Activated CD4-positive, alpha-beta memory T cell treated with anti-CD3 and anti-CD28 coated beads for 36 hours (primary cell): Measurements from ENCODE around the gene KRT74. TPM values are rescaled to one million over a fixed set of nuclear protein-coding genes. Genes with fewer than 3 reads are reported as not detected.

Source experiments
- CTCF ChIA-PET: fragments of 350-600 bp; sonication (Branson Sonifier 250); formaldehyde crosslinking; loops from one replicate; lab custom pipeline; 2021; ENCODE audit warnings: antibody characterized with exemption, inconsistent platforms; lab: Charles Lee
- POLR2A ChIA-PET: fragments of 350-600 bp; sonication (Branson Sonifier 250); formaldehyde crosslinking; loops from one replicate; lab custom pipeline; 2021; ENCODE audit warnings: antibody characterized with exemption; lab: Charles Lee
- DNase-seq: peaks from one replicate; pipeline ENCODE4 v3.0.0-alpha.2; 2020
- H3K27ac Mint-ChIP-seq: one replicate; pipeline ENCODE4 v1.8.0; 2021; ENCODE audit warnings: mixed read lengths
- H3K27me3 Mint-ChIP-seq: one replicate; pipeline ENCODE4 v1.8.0; 2021; ENCODE audit warnings: mixed read lengths
- H3K36me3 Mint-ChIP-seq: one replicate; pipeline ENCODE4 v1.8.0; 2021; ENCODE audit warnings: mixed read lengths
- H3K4me1 Mint-ChIP-seq: one replicate; pipeline ENCODE4 v1.8.0; 2021; ENCODE audit warnings: low read depth, mixed read lengths
- H3K4me3 Mint-ChIP-seq: one replicate; pipeline ENCODE4 v1.8.0; 2021; ENCODE audit warnings: mild to moderate bottlenecking, mixed read lengths
- H3K9me3 Mint-ChIP-seq: one replicate; pipeline ENCODE4 v1.8.0; 2021; ENCODE audit warnings: mixed read lengths
- intact Hi-C: fragments of 100-400 bp; cut with micrococcal nuclease; formaldehyde crosslinking; loops from one replicate; pipeline ENCODE4 v1.15.1; 2023
- total RNA-seq, 2 experiments: library from RNA; stranded (reverse); gene quantifications; one replicate each; pipeline ENCODE4 v1.2.3, GENCODE V29; 2021

KRT74 gene
- total RNA-seq, 2 experiments from 2014 or later = not detected

GRCh38 chr12:52581481-52581880, 7.8 kb upstream of the KRT74 start:
- peaks cover 18% of the 10 kb centered on the region for H3K4me1 Mint-ChIP-seq
- H3K9me3 Mint-ChIP-seq = no peaks in the 10 kb centered on the region
- no peaks in the 10 kb centered on the region for H3K27me3 Mint-ChIP-seq
- intact Hi-C loops = loop anchor here (5.0 to 10.0 kb wide), 2 partner anchors 63 to 401 kb away; no protein-coding TSS in a partner anchor
- ChIA-PET CTCF (interaction anchor here (1.0 to 9.3 kb wide), 4 partner anchors 137 to 300 kb away, joined by 3 to 141 read pairs (median 65); no protein-coding TSS in a partner anchor), POLR2A (no interaction called here)
- H3K27ac Mint-ChIP-seq = no peak overlapping the region
- no peaks in the 10 kb centered on the region for H3K36me3 Mint-ChIP-seq
- no peak for DNase-seq
- no peak overlapping the region for H3K4me3 Mint-ChIP-seq

DNA sequence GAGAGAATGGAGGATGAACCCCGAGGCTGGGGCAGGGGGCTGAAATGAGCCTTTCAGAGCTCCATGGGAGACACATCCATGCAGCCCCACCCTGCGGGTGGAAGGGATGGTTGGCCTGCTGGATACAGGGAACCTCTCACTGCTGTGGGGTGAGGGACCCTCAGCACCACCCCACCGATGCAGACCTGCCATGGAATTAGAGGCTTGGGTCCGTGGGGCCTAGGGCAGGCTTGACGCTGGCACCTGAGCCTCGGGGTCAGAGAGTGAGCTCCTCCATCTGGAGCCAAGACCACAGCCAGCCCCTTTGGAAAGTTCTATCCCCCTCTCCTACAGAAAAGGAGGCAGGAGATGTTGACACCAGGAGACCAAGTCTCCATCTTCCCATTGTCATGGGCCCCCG, 7.4 kb upstream of the KRT74 start:
- H3K27me3 Mint-ChIP-seq = no peaks in the 10 kb centered on the region
- no peak for DNase-seq
- H3K27ac Mint-ChIP-seq = no peak overlapping the region
- H3K4me3 Mint-ChIP-seq = no peak overlapping the region
- ChIA-PET POLR2A (no interaction called here), CTCF (interaction anchor here (7.2 to 9.3 kb wide), 2 partner anchors 288 to 300 kb away, joined by 127 to 141 read pairs; no protein-coding TSS in a partner anchor)
- intact Hi-C loops = loop anchor here (5.0 to 10.0 kb wide), 2 partner anchors 64 to 401 kb away; no protein-coding TSS in a partner anchor
- no peaks in the 10 kb centered on the region for H3K9me3 Mint-ChIP-seq
- no peaks in the 10 kb centered on the region for H3K36me3 Mint-ChIP-seq
- peaks cover 14% of the 10 kb centered on the region for H3K4me1 Mint-ChIP-seq

DNA sequence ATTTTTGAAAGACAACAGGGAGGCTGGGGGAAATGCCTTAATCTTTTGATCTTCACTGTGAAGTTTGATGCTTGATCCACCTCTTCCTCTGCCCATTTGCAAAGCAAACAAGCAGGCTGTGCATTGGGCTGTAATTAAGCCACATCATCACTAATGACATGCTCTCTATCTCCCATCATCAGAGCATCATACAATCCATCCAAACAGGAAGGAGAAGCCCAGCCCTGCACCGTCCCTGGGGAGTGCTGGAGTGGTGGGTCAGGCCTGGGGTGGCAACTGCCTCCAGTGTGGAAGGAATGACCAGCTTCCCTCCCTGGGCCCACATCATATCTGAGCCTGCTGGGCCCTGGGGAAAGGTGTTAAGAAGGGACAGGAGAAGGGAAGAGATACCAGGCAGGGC, 6.9 kb upstream of the KRT74 start:
- no peak for DNase-seq
- Mint-ChIP-seq H3K4me1 (peaks cover 11% of the 10 kb centered on the region), H3K4me3 (no peak overlapping the region), H3K36me3 (no peaks in the 10 kb centered on the region), H3K9me3 (no peaks in the 10 kb centered on the region), H3K27ac (no peak overlapping the region), H3K27me3 (no peaks in the 10 kb centered on the region)
- ChIA-PET POLR2A (no interaction called here), CTCF (interaction anchor here (7.2 to 9.3 kb wide), 2 partner anchors 288 to 301 kb away, joined by 127 to 141 read pairs; no protein-coding TSS in a partner anchor)
- intact Hi-C loops = loop anchor here (5.0 to 10.0 kb wide), 2 partner anchors 64 to 402 kb away; no protein-coding TSS in a partner anchor

DNA sequence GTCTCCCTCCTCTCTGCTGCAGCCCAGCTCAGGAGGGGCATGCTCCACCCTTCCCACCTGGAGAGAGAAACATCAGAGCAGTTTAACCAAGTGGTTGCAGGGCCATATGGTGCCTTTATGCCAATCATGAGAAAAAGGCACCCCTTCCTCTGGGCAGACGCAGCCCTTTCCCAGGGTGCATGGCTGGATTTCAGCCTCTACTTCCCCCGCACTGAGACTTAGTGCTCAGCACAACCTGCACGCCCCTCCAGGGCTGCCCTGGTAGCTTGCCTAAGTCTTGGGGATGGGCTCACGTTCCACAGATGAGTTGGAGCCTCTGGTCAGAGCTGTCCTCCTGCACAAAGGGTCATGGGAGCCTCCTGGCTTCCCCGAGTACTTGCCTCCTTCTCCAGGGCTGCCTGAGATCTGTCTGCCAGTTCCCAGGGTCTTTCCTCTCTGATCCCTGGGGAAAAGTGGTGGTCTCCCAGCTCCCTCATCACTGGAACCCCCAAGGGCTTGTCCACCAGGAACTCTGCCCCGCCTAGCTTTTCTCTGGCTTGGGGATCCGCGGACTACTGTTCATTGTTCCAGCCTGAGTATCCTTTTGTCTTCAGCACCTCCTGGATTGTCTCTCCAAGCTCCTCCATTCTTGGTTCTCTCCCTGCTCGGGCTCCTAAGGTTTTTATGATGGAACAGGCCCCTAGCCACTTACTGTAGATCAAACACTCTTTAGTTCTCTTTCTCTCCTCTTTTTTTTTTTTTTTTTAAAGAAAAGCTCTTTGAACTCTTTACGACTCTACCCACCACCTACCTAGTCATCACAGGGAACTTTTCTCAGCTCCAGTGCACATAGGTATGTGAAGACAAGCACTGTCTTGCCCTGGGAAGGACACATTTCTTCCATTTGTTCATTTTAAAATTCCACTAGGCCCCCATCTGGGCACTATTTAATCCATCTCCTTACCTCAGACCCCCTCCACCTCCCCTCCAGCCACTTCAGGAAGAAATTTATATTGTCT, 6.1 kb upstream of the KRT74 start:
- H3K4me1 Mint-ChIP-seq = peaks cover 5% of the 10 kb centered on the region
- no peak for DNase-seq
- no peaks in the 10 kb centered on the region for H3K9me3 Mint-ChIP-seq
- ChIA-PET CTCF (interaction anchor here (0.7 to 9.3 kb wide), 4 partner anchors 101 to 305 kb away, joined by 3 to 127 read pairs (median 6); no protein-coding TSS in a partner anchor), POLR2A (no interaction called here)
- H3K36me3 Mint-ChIP-seq = no peaks in the 10 kb centered on the region
- intact Hi-C loops = loop anchor here (5.0 to 10.0 kb wide), 2 partner anchors 65 to 403 kb away; no protein-coding TSS in a partner anchor
- H3K27me3 Mint-ChIP-seq = no peaks in the 10 kb centered on the region
- no peak overlapping the region for H3K27ac Mint-ChIP-seq
- H3K4me3 Mint-ChIP-seq = no peak overlapping the region

DNA sequence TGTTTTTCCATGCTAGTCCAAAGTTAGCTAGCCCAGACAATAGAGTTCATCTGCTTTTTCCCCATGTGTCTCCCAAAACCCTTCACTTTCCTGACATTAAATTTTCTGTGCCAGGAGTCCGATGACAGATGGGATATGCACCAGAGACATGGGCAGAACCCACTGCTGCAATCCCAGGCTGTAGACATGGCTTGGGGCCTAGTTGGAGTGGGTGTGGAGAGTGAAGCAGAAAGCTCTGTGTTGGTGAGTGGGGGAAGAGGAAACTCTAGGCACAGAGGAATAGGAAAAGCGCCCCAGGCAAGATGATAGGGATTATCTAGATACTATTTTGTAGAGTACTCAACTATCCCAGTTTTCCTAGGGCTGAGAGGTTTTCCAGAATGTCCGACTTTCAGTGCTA, 4.8 kb upstream of the KRT74 start:
- DNase-seq = no peak
- Mint-ChIP-seq H3K36me3 (no peaks in the 10 kb centered on the region), H3K27ac (no peak overlapping the region), H3K9me3 (no peaks in the 10 kb centered on the region), H3K4me1 (peaks cover 5% of the 10 kb centered on the region), H3K27me3 (no peaks in the 10 kb centered on the region), H3K4me3 (no peak overlapping the region)
- intact Hi-C loops = no loop called here
- ChIA-PET CTCF (interaction anchor here (0.9 to 1.1 kb wide), 3 partner anchors 102 to 408 kb away, joined by 3 to 5 read pairs (median 4); no protein-coding TSS in a partner anchor), POLR2A (no interaction called here)

DNA sequence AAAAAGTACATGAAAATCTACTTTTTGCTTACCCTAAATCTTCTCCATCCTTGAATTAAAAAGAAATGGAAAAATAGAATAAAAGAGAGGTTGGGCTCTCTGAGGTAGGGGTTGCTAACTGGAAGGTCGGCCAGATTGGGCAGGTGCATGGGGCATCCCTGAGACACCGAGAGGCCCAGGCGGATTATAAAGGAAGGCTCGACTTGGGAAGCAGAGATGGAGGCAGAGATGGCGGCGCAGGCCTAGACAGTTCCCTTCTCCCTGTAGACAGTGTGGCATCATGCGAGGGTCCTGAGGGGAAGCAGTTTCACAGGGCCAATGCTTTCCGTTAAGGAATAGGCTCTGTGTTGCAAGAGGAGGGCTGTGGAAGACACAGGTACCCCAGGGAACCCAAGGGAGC, 3.7 kb upstream of the KRT74 start:
- POLR2A ChIA-PET = no interaction called here
- no peaks in the 10 kb centered on the region for H3K9me3 Mint-ChIP-seq
- CTCF ChIA-PET = no interaction called here

DNA sequence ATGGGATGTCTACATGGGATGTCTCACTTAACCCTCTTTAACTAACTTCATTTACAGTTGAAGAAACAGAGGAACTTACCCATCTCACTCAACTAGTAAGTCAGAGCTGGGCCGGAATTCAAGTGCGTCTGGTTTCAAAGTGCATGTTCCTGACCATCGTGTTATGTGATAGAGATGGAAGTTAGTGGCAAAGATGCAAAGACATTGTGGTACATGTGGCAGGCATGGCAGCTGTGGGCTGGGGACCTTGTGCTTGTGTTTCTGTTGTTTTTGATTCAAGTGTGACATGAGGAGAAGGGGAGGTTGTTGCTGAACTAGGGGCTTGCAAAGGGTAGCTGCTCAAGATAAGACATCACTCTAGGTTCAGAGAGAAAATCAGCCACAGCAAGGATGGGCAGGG, 2.3 kb upstream of the KRT74 start:
- peaks cover 3% of the 10 kb centered on the region for H3K4me1 Mint-ChIP-seq
- H3K4me3 Mint-ChIP-seq = no peak overlapping the region
- ChIA-PET POLR2A (no interaction called here), CTCF (interaction anchor here (1.0 to 1.4 kb wide), 2 partner anchors 304 to 309 kb away, joined by 3 read pairs; no protein-coding TSS in a partner anchor)
- DNase-seq = no peak
- no peaks in the 10 kb centered on the region for H3K36me3 Mint-ChIP-seq
- no peak overlapping the region for H3K27ac Mint-ChIP-seq
- H3K9me3 Mint-ChIP-seq = no peaks in the 10 kb centered on the region
- intact Hi-C loops = no loop called here
- peaks cover 6% of the 10 kb centered on the region for H3K27me3 Mint-ChIP-seq

More for the DNA sequence above, 3.7 kb upstream of the KRT74 start:
- H3K4me1 Mint-ChIP-seq = peaks cover 3% of the 10 kb centered on the region
- intact Hi-C loops = no loop called here
- peaks cover 6% of the 10 kb centered on the region for H3K27me3 Mint-ChIP-seq
- DNase-seq = no peak
- no peaks in the 10 kb centered on the region for H3K36me3 Mint-ChIP-seq
- H3K4me3 Mint-ChIP-seq = no peak overlapping the region
- H3K27ac Mint-ChIP-seq = no peak overlapping the region

GRCh38 chr12:52575256-52575655, 1.6 kb upstream of the KRT74 start:
- H3K36me3 Mint-ChIP-seq = no peaks in the 10 kb centered on the region
- intact Hi-C loops = no loop called here
- H3K27ac Mint-ChIP-seq = no peak overlapping the region
- DNase-seq = no peak
- ChIA-PET POLR2A (no interaction called here), CTCF (interaction anchor here (1.4 kb wide), 1 partner anchor 304 kb away, joined by 3 read pairs; no protein-coding TSS in a partner anchor)
- no peaks in the 10 kb centered on the region for H3K4me1 Mint-ChIP-seq
- H3K9me3 Mint-ChIP-seq = no peaks in the 10 kb centered on the region
- H3K4me3 Mint-ChIP-seq = no peak overlapping the region
- H3K27me3 Mint-ChIP-seq = peaks cover 6% of the 10 kb centered on the region

- ChIA-PET POLR2A (no interaction called here), CTCF (interaction anchor here (0.8 kb wide), 1 partner anchor 300 kb away, joined by 3 read pairs; no protein-coding TSS in a partner anchor)
- DNase-seq = no peak
- H3K9me3 Mint-ChIP-seq = no peaks in the 10 kb centered on the region
- no peaks in the 10 kb centered on the region for H3K36me3 Mint-ChIP-seq
- intact Hi-C loops = no loop called here
- peaks cover 6% of the 10 kb centered on the region for H3K27me3 Mint-ChIP-seq
- H3K4me1 Mint-ChIP-seq = no peaks in the 10 kb centered on the region
- H3K27ac Mint-ChIP-seq = no peak overlapping the region
- H3K4me3 Mint-ChIP-seq = no peak overlapping the region
Observed at GRCh38 chr12:52573306-52573705, 337 bp downstream of the KRT74 start.

DNA sequence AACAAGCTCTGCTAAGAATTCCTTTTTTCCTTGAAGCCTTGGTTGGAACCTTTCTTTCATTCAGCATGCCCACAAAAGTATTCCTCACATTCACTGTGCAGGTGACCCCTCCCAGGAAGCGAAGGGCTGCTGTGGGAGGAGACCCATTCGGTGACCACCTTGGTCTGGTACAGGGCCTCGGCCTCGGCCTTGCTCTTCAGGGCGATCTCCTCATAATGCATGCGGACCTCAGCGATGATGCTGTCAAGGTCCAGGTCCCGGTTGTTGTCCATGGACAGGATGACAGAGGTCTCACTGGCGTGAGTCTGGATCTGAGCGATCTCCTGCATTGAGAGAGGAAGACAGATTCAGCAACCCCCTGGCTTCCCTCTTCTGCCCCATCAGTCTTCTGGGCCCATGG, 3.1 kb downstream of the KRT74 start:
- intact Hi-C loops = no loop called here
- Mint-ChIP-seq H3K36me3 (no peaks in the 10 kb centered on the region), H3K9me3 (no peaks in the 10 kb centered on the region), H3K4me3 (no peak overlapping the region), H3K4me1 (no peaks in the 10 kb centered on the region), H3K27me3 (peaks cover 13% of the 10 kb centered on the region), H3K27ac (no peak overlapping the region)
- ChIA-PET CTCF (no interaction called here), POLR2A (no interaction called here)
- DNase-seq = no peak

DNA sequence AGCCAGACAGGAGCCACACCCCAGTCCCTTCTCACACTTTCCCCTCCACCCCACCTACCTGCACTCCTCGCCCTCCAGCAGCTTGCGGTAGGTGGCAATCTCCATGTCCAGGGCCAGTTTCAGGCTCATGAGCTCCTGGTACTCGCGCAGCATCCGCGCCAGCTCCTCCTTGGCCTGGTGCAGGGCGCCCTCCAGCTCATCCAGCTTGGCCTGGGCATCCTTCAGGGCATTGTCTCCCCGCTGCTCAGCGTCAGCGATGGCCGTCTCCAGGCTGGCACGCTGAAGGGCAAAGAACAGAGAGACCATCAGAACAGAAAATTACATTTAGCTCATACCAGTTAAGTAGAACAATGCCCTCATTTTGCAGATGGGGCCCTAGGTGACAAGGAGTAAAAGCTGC, 5.5 kb downstream of the KRT74 start:
- ChIA-PET CTCF (interaction anchor here (1.5 kb wide), 1 partner anchor 302 kb away, joined by 4 read pairs; no protein-coding TSS in a partner anchor), POLR2A (no interaction called here)
- no peak overlapping the region for H3K4me3 Mint-ChIP-seq
- H3K4me1 Mint-ChIP-seq = no peaks in the 10 kb centered on the region
- no peak overlapping the region for H3K27ac Mint-ChIP-seq
- DNase-seq = no peak
- H3K36me3 Mint-ChIP-seq = no peaks in the 10 kb centered on the region
- no peaks in the 10 kb centered on the region for H3K9me3 Mint-ChIP-seq
- H3K27me3 Mint-ChIP-seq = peaks cover 18% of the 10 kb centered on the region
- intact Hi-C loops = no loop called here

DNA sequence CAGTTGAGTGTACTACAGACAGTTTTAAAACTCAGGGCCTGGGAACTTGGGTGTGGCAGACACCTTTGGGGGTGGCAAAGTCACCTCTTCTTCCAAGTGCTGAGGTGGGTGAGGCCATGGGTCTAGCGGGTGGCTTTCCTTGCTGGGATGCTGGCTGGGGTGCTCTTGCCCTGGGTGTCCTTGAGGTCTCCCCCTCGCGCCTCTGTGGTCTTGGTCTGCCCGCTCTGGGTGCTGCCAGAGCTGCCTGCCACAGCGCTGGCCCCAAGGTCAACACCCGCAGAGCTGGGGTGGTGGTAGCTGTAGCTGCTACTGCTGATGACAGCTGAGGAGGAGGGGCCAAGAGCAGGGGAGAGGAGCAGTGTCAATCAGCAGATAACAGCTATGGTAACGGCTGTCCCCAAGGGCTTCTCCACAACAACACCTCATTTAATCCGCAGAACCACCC, 6.8 kb downstream of the KRT74 start:
- Mint-ChIP-seq H3K27ac (no peak overlapping the region), H3K9me3 (no peaks in the 10 kb centered on the region)

More for the DNA sequence above, 6.8 kb downstream of the KRT74 start:
- no peak for DNase-seq
- no peaks in the 10 kb centered on the region for H3K36me3 Mint-ChIP-seq
- intact Hi-C loops = no loop called here
- no peaks in the 10 kb centered on the region for H3K4me1 Mint-ChIP-seq
- H3K27me3 Mint-ChIP-seq = peaks cover 14% of the 10 kb centered on the region
- H3K4me3 Mint-ChIP-seq = no peak overlapping the region
- ChIA-PET CTCF (interaction anchor here (1.1 to 1.2 kb wide), 3 partner anchors 299 to 414 kb away, joined by 3 read pairs; no protein-coding TSS in a partner anchor), POLR2A (no interaction called here)
